K562 (cell line): Measurements from ENCODE around the gene ACTR1B. TPM values are rescaled to one million over a fixed set of nuclear protein-coding genes. Genes with fewer than 3 reads are reported as not detected.

Experiments
- CUX1 ChIP-seq: fragments of 200-800 bp; sonication (Bioruptor generic); IDR thresholded peaks from 2 replicates; pipeline ENCODE4 v1.6.1; 2016; ENCODE audit warnings: missing genetic modification characterization, missing compliant biosample characterization
- DLX4 ChIP-seq: fragments of 250-450 bp; sonication (Bioruptor Pico); IDR thresholded peaks from 2 replicates; pipeline ENCODE4 v1.6.1; 2021; ENCODE audit warnings: mild to moderate bottlenecking
- GABPB1 ChIP-seq: sonication (generic); formaldehyde crosslinking; IDR thresholded peaks from 2 replicates; pipeline ENCODE4 v1.8.0; 2022; ENCODE audit warnings: mild to moderate bottlenecking, missing genetic modification reagents
- NCOA2 ChIP-seq, 2 experiments: fragments of 450-650 bp; IDR thresholded peaks; 2 replicates each; pipeline ENCODE4 v1.6.1; 2018; ENCODE audit warnings: mild to moderate bottlenecking in 2 of 2, moderate library complexity in 1 of 2; ENCODE audit not compliant: partially characterized antibody in 2 of 2
- NFIC ChIP-seq: fragments of 450-650 bp; IDR thresholded peaks from 2 replicates; pipeline ENCODE4 v1.6.1; 2017; ENCODE audit warnings: mild to moderate bottlenecking, inconsistent platforms
- OTX1 ChIP-seq: fragments of 450-650 bp; formaldehyde crosslinking; IDR thresholded peaks from 2 replicates; pipeline ENCODE4 v1.4.0; 2022; ENCODE audit warnings: mild to moderate bottlenecking
- RBFOX2 ChIP-seq: fragments of 200-400 bp; formaldehyde crosslinking; IDR thresholded peaks from 2 replicates; pipeline ENCODE4 v1.6.1; 2017; ENCODE audit warnings: low read depth, mild to moderate bottlenecking, low read length, moderate library complexity
- RREB1 ChIP-seq: fragments of 250-450 bp; sonication (Bioruptor Pico); IDR thresholded peaks from 2 replicates; pipeline ENCODE4 v1.4.0; 2020
- ZFP1 ChIP-seq: fragments of 450-650 bp; formaldehyde crosslinking; IDR thresholded peaks from 2 replicates; pipeline ENCODE4 v1.4.0; 2020; ENCODE audit warnings: mild to moderate bottlenecking, mixed read lengths
- ZNF445 ChIP-seq: fragments of 250-450 bp; sonication (Bioruptor Pico); IDR thresholded peaks from 2 replicates; pipeline ENCODE4 v1.4.0; 2020; ENCODE audit warnings: low read depth, mild to moderate bottlenecking, moderate library complexity
- polyA plus RNA-seq, 8 experiments: library from polyadenylated mRNA; depleted of rRNA in 4 of 8; stranded (reverse) in 5 of 8; unstranded in 3 of 8; fragments of >200 nt; fragmentation: Nextera tagmentation in 2 of 8; fragmentation: Illumina TruSeq in 1 of 8; extraction: Ambion mirVana in 2 of 8; extraction: Trizol in 1 of 8; gene quantifications; 2 replicates each; pipeline versions ENCODE4 v1.2.1 to v1.2.3, GENCODE V29; 2011 to 2014; ENCODE audit warnings: inconsistent platforms in 1 of 8, missing spikeins in 1 of 8
- total RNA-seq, 7 experiments: library from RNA; depleted of rRNA in 6 of 7; stranded (reverse); fragments of >200 nt in 6 of 7; fragmentation: Illumina TruSeq in 2 of 7; extraction: Trizol in 2 of 7; gene quantifications; 2 replicates each; pipeline versions ENCODE4 v1.2.1 to v1.2.3, GENCODE V29; 2011 to 2021; ENCODE audit warnings: low replicate concordance in 1 of 7

Gene ACTR1B
- total and polyA plus RNA-seq, 9 of the 15 experiments (the other 6 are each of a cell fraction or from before 2014, with no cell fraction given), result 0.49 to 42.3 (median 22.5) TPM

GRCh38 chr2:97657986-97658690 lies 5.7 kb downstream of the ACTR1B start (continued):
- TF ChIP-seq CUX1 (no peak), OTX1 (no peak), RREB1 (CRISPR knock-in tag) (no peak), NCOA2 (IDR thresholded peaks at IDR 0.05; ENCODE audit: partially characterized antibody in 2 of 2) (no peak), RBFOX2 (peak; percentile 54), NFIC (no peak), ZFP1 (CRISPR knock-in tag) (no peak), ZNF445 (no peak), GABPB1 (no peak), DLX4 (CRISPR knock-in tag) (no peak)
